HG03432 (cell line): Measurements from ENCODE around the gene ERAL1.
"Not testable (repeated sequence)": the region's sequence is repeated elsewhere in the genome, so short reads cannot be mapped to it uniquely, and the experiment has no call there.

Experiments used
- ATAC-seq: cut with Tn5 transposase; IDR thresholded peaks from one replicate; pipeline ENCODE4 v1.9.1; 2021; ENCODE audit warnings: mild to moderate bottlenecking, moderate library complexity; ENCODE audit not compliant: unreplicated experiment

The ERAL1 gene

DNA sequence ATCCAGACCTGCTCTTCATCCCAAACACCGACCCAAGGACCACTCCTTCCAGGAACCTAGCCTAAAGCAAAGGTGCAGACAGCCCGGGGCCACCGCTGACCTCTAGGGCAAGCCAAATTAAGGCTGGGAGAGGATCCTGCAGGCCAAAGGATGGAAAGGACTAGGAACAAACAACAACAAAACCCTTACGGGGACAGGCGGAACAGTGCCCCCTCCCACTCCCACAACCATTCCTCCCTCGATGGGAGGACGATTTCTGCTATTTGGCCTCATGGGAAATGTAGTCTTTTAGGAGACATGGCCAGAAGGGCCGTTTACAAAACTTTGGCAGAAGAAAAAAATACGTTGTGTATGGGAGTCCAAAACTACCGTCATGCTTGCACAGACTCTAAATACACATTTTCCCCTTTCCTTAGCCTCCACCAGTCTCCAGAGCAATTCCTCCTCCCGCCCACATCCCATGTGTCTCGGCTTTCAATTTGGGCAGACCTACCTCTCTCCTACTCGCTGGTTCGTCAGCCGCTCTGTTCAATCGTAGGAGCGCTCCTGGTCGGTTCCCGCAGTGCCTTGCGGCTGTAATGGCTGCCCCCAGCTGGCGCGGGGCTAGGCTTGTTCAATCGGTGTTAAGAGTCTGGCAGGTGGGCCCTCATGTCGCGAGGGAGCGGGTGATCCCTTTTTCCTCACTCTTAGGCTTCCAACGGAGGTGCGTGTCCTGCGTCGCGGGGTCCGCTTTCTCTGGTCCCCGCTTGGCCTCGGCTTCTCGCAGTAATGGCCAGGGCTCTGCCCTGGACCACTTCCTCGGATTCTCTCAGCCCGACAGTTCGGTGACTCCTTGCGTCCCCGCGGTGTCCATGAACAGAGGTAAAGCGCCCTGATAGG, at the start of gene ERAL1:
TSS of gene ERAL1 (plus strand) at position 560 of the 879 bp plus-strand sequence. CDS start at position 579, 19 bp downstream.
- peak; percentile 92 for ATAC-seq

DNA sequence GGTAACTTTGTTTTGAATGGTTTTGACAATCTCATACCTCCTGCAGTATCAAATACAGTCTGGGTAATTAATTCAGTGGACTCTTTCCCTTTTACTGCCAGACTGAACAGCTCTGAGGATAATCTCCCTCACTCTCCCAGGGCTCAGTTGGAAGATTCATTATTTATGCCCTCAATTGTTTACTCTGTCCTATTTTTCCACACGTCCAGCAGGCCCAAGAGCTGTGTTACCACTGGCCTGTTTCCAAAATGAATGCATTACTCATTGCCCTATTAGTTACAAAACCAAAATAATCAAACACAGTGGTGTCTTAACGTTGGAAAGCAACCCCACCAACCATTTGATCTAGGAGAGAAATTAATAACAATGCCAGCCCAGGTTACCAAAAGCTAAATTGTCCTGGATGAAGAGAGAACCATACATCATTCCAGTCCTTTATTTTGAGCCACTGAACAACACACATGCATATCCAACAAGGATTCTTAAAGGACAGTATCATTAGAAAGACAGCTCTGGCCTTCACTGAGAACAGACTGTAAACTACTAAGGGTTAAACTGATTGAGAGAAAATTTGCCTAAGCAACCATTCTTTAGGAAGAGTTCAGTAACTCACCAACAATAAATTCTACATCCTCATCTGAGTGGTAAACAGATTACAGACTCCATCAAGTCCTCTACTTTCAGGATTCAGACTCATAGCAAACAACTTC, 46.7 kb upstream of the ERAL1 start:
- ATAC-seq: no peak

DNA sequence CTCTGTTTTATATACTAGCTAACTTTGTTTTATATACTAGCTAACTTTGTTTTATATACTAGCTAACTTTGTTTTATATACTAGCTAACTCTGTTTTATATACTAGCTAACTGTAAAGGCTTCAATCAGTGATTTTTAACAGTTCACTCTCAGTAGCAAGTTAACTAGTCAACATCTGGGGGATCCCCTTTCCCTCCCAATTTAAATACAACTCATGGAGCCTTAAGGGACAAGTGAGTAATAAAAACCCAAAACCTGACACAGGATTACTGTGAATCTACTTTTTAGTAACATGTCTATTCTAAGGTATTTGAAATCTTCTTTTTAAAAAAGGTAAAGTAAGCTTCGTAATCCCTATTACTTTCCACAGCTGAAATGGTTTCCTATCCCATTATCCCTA, 44.4 kb upstream of the ERAL1 start:
- no peak for ATAC-seq

DNA sequence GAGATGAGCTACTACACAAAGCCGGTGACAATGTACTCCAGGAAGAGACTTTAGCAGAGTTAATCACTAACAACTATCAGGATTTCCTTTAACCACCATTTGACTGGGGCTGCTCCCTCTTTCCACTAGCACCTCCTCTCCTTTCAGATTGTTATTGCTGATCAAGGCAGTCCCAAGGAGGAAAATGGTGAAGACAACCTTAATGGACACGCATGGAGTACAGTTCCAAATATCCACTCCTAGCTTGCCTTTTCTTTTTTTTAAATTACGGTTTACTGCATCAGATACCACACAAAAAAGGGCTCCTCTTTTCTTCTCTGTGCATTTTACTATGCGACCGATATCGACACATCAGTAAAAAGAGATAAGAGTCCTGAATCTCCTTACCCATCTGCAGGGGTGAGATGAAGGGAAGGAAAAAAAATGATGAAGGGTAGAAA, 43.1 kb upstream of the ERAL1 start:
- ATAC-seq: peak; percentile 2

DNA sequence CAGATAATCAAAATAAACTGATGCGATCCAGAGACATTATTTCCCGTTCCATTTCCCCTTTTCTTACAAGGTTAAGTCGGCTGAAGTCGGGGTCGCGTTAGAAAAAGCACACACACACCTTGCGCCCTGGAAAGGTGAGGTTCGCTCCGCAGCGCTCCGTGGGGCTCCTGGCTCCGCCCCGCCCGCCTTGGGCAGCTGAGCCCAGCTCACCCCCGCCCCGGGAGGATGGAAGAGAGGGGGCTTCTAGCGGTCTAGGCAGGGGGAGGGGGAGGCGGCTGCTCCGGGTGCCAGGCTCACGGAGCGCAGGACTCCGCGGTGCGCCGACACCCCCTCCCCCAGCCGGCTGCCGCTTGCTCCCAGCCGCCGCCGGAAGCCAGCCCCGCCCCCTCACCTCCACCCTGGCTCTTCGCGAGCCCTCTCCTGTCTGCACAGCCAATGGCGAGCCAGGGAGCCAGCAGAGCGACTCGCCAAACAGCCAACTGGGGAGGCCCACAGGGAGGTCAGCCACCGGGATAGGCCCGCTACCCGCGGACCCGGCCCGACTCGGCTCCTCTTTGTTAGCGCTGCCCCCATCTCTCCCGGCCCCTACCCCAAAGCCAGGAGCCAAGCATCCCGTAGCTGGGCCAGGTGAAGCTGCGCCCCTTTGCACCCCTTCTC, 42.6 kb upstream of the ERAL1 start:
- ATAC-seq: peak; percentile 98

DNA sequence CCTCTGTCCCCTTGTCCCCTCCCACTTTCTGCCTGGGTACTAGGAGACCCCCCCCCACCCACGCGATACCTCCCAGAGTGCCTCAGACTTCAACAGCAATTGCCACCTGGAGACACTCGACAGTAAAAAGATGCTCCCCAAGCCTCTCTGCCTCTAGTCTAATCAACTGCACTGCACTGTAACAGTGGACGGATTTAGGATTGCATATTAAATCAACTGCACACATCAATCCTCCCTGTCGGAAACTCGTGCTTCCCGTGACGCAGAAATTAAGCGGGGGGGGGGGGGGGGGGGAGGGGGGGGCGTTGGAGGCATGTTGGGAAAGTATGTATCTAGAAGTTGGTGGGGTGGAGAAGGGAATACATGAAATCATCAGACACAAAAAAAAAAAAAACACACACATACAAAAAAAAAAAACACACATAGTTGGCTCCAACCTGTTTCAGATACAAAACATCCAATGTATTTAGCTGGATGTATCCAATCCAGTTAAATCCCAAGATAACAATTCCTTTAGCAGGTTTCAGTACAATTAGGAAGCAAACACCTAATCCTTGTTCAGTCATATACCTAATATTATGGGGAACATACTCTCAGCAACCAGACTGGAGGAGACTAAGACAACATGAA, 42.0 kb upstream of the ERAL1 start:
- no peak for ATAC-seq

DNA sequence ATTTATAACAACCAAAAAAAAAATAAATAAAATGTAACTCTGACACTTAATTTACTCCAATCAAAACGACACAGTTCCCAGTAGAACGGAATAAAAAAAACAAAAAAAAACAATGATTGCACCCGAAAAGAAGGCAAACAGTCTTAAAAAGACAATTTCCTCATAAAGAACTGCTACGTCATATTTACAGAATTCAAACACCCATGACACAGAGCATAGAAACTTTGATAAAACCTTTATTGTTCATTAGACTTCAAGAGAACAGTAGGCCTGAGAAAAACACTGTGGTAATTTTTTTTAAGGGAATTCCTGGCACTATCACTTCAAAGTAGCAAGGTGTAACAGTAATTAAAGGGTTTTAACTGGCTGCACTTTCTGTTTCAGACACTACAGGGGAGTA, 38.3 kb upstream of the ERAL1 start:
- ATAC-seq: no peak

DNA sequence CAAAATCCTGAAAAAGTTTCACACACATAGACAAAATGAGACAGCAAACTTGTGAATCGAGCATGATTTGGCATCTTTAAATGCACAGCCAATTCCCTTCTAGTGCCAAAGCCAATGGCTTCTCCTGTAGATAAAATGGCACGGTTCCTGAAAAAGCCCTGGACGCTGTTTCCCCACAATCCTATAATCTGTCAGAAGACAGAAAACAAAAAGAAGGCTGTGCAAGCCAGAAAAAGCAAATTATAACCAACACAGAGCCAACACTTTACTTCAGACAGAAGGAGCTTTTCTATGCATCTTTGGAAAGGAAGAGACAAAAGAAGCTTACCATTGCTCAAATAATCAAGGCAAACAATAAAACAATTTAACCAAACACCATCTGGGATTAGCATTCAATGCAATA, 36.0 kb upstream of the ERAL1 start:
- no peak for ATAC-seq

DNA sequence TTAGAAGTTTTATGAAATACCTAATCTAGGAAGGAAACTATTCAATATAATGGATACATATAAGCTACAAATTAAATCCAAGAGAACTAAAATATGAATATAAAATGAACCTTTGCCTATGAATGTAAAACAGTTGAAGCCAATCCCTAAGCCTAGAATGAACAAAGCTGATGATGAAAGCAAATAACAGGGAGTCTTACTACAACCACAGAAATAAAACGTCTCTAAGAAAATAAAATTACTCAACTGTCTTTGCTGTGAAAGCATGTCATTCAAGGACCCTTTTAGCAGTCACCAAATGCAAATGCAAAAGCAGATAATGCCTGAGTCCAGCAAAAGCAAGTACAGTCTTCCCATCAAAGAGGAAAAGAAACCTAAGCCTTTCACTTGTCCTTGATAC, 35.2 kb upstream of the ERAL1 start:
- no peak for ATAC-seq

DNA sequence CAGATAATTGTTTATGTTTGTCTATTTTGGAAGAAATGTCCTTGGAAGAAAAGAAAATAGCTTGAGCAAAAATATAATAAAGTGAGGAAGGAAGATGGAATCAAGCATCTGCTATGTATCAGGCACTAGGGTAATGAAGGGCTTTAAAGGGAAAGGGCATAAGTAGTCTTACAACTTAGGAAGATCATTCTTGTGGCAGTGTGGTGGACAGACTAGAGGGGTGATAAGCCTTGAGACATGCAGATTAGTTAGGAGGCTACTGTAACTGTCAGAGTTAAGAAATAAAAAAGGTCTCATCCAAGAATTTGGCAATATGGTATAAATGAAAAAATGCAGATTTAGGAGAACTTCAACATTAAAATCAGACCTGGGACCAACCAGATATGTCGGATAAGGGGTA, 27.1 kb upstream of the ERAL1 start:
- no peak for ATAC-seq

DNA sequence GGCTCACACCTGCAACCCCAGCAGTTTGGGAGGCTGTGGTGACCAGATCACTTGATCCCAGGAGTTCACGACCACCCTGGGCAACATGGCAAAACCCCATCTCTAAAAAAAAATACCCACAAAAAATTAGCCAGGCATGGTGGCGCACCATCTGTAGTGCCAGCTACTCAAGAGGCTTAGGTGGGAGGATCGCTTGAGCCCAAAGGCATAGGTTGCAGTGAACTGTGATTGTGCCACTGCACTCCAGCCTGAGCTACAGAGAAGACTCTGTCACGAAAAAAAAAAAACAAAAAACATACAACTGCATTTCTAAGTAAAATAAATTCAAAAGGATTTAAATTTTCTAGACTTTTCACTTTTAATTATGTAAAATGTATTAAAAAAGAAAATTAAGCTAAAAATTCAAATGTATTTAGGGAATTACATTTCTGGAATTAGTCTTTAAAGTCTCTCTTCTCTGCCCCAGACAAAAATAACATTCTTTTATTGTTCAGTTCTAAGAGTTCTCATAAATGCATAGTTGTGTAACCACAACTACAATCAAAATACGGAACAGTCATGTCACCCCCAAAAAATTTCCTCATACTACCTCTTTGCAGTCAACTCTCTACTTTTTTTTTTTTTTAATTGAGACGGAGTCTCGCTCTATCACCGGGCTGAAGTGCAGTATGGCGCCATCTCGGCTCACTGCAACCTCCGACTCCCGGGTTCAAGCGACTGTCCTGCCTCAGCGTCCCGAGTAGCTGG, 26.3 kb upstream of the ERAL1 start:
- no peak for ATAC-seq

DNA sequence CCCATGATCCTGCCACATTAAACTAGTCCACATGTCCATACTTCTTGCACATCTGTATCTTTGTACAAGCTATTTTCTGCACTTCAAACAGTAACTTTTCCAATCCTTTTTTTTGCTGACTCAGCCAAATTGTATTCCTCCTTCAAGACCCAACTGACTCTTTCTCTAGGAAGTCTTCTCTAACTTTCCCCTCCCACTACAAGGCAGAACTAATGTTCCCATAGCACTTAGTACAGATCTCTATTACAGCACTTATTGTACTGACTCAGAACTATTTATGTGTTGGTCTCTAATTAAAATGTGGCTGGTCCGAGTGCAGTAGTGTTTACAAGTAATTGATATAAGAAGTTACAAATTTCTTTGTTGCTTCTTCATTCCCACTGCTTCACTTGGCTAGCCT, 20.4 kb upstream of the ERAL1 start:
- no peak for ATAC-seq

DNA sequence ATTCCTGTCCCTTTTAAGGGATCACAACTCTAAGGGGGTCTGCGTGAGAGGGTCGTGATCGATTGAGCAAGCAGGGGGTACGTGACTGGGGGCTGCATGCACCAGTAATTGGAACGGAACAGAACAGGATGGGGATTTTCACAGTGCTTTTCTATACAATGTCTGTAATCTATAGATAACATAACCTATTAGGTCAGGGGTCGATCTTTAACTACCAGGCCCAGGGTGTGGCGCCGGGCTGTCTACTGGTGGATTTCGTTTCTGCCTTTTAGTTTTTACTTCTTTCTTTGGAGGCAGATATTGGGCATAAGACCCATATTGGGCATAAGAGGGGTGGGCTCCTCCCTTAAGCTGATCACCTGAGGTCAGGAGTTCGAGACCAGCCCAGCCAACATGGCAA, 18.3 kb upstream of the ERAL1 start:
- ATAC-seq: not testable (repeated sequence)

DNA sequence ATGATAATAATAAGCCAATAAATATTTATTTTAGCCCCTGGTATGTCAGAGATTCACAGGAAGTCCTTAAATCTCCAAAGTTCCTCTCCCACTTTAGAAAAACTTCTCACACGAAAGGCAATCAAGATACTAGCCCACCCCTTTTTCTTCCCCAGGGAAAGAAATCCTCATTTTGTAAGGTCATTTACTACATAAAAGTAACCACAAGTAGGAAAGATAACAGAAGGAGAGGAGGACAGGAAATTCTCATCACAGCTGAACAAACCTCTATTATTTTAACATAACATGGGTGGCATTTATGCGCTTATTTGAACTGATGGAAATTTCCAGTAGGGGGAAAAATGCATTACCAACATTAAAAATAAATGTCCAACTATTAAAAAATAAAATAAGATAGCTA, 15.6 kb upstream of the ERAL1 start:
- no peak for ATAC-seq

DNA sequence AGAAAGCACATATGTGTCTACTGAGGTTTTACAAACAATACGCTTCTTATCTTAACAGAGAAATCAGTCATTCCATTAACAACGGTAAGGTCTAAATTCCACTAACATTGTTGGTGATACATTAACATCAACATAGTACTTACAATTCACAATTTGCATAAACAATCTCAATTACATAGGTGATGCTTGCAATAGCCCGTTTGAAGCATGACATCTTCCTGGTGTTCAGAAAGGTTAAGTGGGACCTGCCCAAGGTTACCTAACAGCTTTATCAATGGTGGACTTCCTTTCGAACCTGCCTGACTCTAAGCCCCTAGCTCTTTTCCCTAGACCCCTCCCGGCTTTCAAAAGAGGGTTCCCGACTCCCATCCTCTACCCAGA, 12.9 kb upstream of the ERAL1 start:
- ATAC-seq: no peak

DNA sequence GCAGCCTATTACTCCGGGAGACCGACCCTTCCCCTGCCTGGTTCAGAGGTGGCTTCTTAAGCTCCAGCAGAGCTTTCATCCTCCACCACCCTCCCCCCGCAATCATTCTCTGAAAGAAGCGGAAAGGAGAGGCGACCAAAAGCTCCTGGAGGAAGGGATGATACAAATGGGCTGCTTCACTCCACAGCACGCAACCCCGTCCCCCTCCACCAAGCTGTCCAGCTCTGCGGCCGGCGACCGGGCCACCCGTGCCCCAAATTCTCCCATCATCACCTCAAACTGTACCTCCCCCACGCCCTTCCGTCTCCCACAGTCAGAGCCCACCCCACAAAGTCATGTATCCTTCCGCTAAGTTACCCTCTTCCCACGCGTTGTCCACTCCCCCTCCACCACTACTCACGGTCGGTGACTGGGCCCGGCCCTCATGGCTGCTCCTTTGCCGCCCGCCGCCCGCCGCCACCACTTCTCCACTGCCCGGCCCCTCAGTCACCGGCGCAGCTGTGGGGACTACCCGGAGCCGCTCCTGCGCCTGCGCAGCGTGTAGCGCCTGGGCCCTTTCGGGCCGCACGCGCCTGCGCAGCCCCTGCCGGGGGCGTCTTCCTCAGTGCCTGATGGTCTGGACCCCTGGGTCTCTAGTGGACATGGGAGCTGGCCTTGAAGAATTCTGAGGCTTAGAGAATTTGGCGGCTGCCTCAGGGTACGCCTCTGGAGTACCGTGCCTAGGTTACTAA, 12.4 kb upstream of the ERAL1 start, which contains the start of gene FAM222B:
TSS of gene FAM222B (minus strand) at position 509 of the 731 bp plus-strand sequence. CDS start 76,123 bp downstream, outside the sequence.
- ATAC-seq: peak; percentile 89

DNA sequence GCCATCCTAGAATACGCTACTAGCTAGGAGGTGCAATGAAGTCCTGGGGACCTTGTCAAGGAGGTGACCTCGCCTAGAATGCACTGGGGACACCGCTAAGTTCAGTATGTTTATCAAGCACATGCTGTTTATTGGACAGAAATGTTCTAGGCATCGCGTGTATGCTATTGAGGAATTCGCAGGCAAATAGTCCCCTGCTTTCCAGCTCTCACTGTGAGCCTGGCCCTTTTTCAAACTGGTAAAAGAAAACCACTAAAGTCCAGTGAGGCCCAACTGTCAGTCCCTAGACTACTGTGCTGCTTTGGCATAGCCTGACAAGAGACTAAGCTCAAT, 11.0 kb upstream of the ERAL1 start:
- ATAC-seq: no peak

DNA sequence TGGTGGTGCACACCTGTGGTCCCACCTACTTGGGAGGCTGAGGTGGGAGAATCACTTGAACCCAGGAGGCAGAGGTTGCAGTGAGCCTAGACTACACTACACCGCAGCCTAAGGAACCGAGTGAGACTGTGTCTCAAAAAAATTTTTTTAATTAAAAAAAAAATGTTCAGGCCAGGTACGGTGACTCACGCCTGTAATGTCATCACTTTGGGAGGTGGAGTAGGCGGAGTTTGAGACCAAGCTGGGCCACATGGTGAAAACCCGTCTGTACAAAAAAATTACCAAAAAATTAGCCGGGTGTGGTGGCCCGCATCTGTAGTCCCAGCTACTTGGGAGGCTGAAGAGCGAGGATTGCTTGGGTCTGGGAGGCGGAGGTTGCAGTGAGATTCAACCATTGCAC, 8.6 kb upstream of the ERAL1 start:
- no peak for ATAC-seq

DNA sequence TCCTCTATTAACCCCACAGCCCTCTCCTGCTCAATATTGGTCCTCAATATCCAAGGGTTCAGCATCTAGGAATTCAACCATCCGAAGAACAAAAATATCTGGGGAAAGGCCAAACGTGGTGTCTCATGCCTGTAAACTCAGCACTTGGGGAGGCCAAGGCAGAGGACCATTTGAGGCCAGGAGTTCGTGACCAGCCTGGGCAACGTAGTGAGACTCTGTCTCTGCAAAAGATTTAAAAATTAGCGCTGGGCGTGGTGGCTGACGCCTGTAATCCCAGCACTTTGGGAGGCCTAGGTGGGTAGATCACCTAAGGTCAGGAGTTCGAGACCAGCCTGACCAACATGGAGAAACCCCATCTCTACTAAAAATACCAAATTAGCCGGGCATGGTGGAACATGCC, 8.1 kb upstream of the ERAL1 start:
- not testable (repeated sequence) for ATAC-seq

DNA sequence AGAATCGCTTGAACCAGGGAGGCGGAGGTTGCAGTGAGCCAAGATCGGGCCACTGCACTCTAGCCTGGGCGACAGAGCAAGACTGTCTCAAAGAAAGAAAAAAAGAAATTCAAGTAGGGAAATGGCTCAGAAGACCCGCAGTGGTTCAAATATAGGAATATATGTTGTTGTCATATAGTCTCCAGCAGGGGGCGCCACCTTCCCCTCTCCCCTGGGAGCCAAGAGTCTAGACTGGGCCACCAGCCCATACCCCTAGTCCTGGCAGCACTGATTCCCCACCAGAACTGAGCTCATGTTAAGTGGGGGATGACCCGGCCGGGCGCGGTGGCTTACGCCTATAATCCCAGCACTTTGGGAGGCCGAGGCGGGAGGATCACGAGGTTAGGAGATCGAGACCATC, 6.1 kb upstream of the ERAL1 start:
- ATAC-seq: not testable (repeated sequence)
